DMS 273 treated with DMSO at 0.1 percent for 48 hours (cell line): ENCODE data around the gene CRLF1.
"Not testable (repeated sequence)": the region's sequence is repeated elsewhere in the genome, so short reads cannot be mapped to it uniquely, and the experiment has no call there.

Experiments
- DNase-seq: peaks from one replicate; lab custom pipeline; 2025; lab: John Stamatoyannopoulos, UW

The CRLF1 gene

GRCh38 chr19:18592732-18593131 is 13.9 kb downstream of the CRLF1 start:
- not testable (repeated sequence) for DNase-seq

- DNase-seq = no peak
Measured at GRCh38 chr19:18591735-18592385, 14.7 kb downstream of the CRLF1 start.

- no peak for DNase-seq
Measured at GRCh38 chr19:18590273-18591272, 16.0 kb downstream of the CRLF1 start.

GRCh38 chr19:18589380-18590272 is 17.0 kb downstream of the CRLF1 start:
- DNase-seq = peak; percentile 43

GRCh38 chr19:18588611-18589379 is 17.8 kb downstream of the CRLF1 start, which contains the start of gene REX1BD:
Gene REX1BD, plus strand, starts transcription at chr19:18588798. Its CDS starts 4 bp downstream, at chr19:18588802.
- DNase-seq = peak; percentile 48

- no peak for DNase-seq
Measured at GRCh38 chr19:18587962-18588610, 18.5 kb downstream of the CRLF1 start.

- no peak for DNase-seq
Measured at GRCh38 chr19:18587561-18587960, 19.0 kb downstream of the CRLF1 start.

GRCh38 chr19:18586306-18586705 is 20.3 kb downstream of the CRLF1 start:
- DNase-seq = no peak

- no peak for DNase-seq
Measured at GRCh38 chr19:18580311-18580710, 26.3 kb downstream of the CRLF1 start.

- DNase-seq = no peak
Measured at GRCh38 chr19:18577365-18577914, 29.2 kb downstream of the CRLF1 start.

GRCh38 chr19:18576383-18576782 is 30.2 kb downstream of the CRLF1 start:
- DNase-seq = no peak

GRCh38 chr19:18574691-18575291 is 31.8 kb downstream of the CRLF1 start:
- DNase-seq = no peak

- DNase-seq = peak; percentile 93
Measured at GRCh38 chr19:18571564-18572344, 34.8 kb downstream of the CRLF1 start, which contains the start of gene UBA52. Gene UBA52, plus strand, starts transcription at chr19:18571857. Its CDS starts 1,444 bp downstream, at chr19:18573301.

- DNase-seq = no peak
Measured at GRCh38 chr19:18568367-18568766, 38.2 kb downstream of the CRLF1 start.

- no peak for DNase-seq
Measured at GRCh38 chr19:18566953-18567352, 39.6 kb downstream of the CRLF1 start.

- DNase-seq = no peak
Measured at GRCh38 chr19:18562086-18562485, 44.5 kb downstream of the CRLF1 start.

GRCh38 chr19:18559685-18560084 is 46.9 kb downstream of the CRLF1 start:
- DNase-seq = no peak

- DNase-seq = no peak
Measured at GRCh38 chr19:18558604-18559003, 48.0 kb downstream of the CRLF1 start.

- DNase-seq = no peak
Measured at GRCh38 chr19:18558202-18558555, 48.4 kb downstream of the CRLF1 start.
